Lung (tissue), 12 donors: ENCODE measurements around the gene MGAT4C. TPM values are rescaled to one million over a fixed set of nuclear protein-coding genes. Genes with fewer than 3 reads are reported as not detected.

ENCODE experiments used
- ATAC-seq: fragments of 200-7000 bp; cut with Tn5 transposase; one replicate; pipeline ENCODE4 v1.9.1; 2020; ENCODE audit warnings: moderate number of reproducible peaks; ENCODE audit not compliant: insufficient read depth, low FRiP score
- DNase-seq, 3 donors: peaks; one replicate each; pipeline ENCODE4 v3.0.0-alpha.2; 2013 to 2017
- H3K27ac ChIP-seq, 2 donors: one replicate each; pipeline ENCODE4 v1.5.1; 2013; ENCODE audit warnings: mild to moderate bottlenecking in 2 of 2, moderate library complexity in 2 of 2, control low read depth in 1 of 2, inconsistent platforms in 1 of 2, low read depth in 1 of 2, low read length in 1 of 2
- H3K27me3 ChIP-seq, 3 donors: one replicate each; pipeline ENCODE4 v1.5.1; 2013; ENCODE audit warnings: low read length in 2 of 3; ENCODE audit not compliant: control insufficient read depth in 3 of 3, insufficient read depth in 3 of 3
- H3K36me3 ChIP-seq, 4 donors: one replicate each; pipeline ENCODE4 v1.5.1; 2013; ENCODE audit warnings: low read length in 4 of 4, mild to moderate bottlenecking in 1 of 4, moderate library complexity in 1 of 4; ENCODE audit not compliant: control insufficient read depth in 4 of 4, insufficient read depth in 4 of 4
- H3K4me1 ChIP-seq, 5 donors: one replicate each; pipeline ENCODE4 v1.5.1; 2013; ENCODE audit warnings: low read length in 5 of 5, mild to moderate bottlenecking in 2 of 5, moderate library complexity in 1 of 5; ENCODE audit not compliant: control insufficient read depth in 5 of 5, insufficient read depth in 5 of 5
- H3K4me3 ChIP-seq: one replicate; pipeline ENCODE4 v1.5.1; 2013; ENCODE audit warnings: mild to moderate bottlenecking, control low read depth, moderate library complexity
- H3K9ac ChIP-seq, 2 donors: one replicate each; pipeline ENCODE4 v1.5.1; 2013; ENCODE audit warnings: low read length in 2 of 2, control low read depth in 1 of 2; ENCODE audit not compliant: insufficient read depth in 1 of 2
- H3K9me3 ChIP-seq, 4 donors: one replicate each; pipeline ENCODE4 v1.5.1; 2013; ENCODE audit warnings: low read length in 3 of 4, mild to moderate bottlenecking in 1 of 4, moderate library complexity in 1 of 4; ENCODE audit not compliant: control insufficient read depth in 4 of 4, insufficient read depth in 3 of 4
- WGBS, 2 donors: extraction: QIAGEN DNeasy Blood & Tissue Kit; methylation state at CpG; one replicate each; pipeline ENCODE4 v1.1.7; 2013; 5-methylcytosine and 5-hydroxymethylcytosine counted together
- polyA plus RNA-seq, 2 donors: library from polyadenylated mRNA; stranded (reverse); fragments of 200-250 nt; gene quantifications; one replicate each; pipeline ENCODE4 v1.2.1, GENCODE V29; 2013
- total RNA-seq, 2 donors: library from RNA; depleted of rRNA in 1 of 2; stranded (reverse); fragments of >200 nt in 1 of 2; gene quantifications; one replicate each; pipeline ENCODE4 v1.2.1, GENCODE V29; 2014 to 2021
- TF ChIP-seq, protein P1 (sequence below): IDR thresholded peaks from 2 replicates; pipeline ENCODE4 v1.5.1; 2012; ENCODE audit warnings: mild to moderate bottlenecking; ENCODE audit errors: control extremely low read depth, extremely low read depth
- donor health status: control.
- donor health status: control.
- donor health status: Bipolar disorder and iron deficiency.
- donor health status: healthy.
- donor health status: DM: yes; HTN: yes; CAD: no.

Gene MGAT4C
- total and polyA plus RNA-seq, 4 donors = 0.01 to 4.1 (median 0.62) TPM

DNA sequence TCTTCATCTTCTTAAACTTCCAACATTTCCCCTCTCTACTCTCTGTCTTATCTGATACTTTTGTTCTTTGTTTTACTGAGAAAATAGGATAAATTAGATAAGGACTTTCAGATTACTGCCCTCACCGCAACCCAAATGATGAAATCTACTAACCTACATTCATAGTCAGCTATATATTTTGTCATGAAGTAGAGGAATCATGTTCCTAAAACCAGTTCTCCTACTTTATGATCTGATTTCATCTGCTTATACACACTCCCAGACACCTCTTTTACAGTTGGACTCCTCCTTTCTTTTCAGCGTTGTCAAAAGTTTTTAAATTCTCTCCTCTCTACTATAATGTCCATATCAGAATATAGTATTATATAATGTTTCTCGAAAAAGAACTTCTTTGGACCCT lies 29.7 kb downstream of the MGAT4C start:
- WGBS, 2 donors = 85 to 89% methylated on average over 3 of the region's 3 CpGs
- Histone ChIP-seq H3K27ac (no peak overlapping the region), H3K36me3 (no peaks in the 10 kb centered on the region), H3K9me3 (peaks cover 0 to 5% (median 0%) of the 10 kb centered on the region in 4 donors), H3K4me1 (no peaks in the 10 kb centered on the region), H3K4me3 (no peak overlapping the region), H3K27me3 (no peaks in the 10 kb centered on the region), H3K9ac (no peak overlapping the region)
- ATAC-seq (no peak), DNase-seq (no peak)
- TF ChIP-seq, protein P1, sequence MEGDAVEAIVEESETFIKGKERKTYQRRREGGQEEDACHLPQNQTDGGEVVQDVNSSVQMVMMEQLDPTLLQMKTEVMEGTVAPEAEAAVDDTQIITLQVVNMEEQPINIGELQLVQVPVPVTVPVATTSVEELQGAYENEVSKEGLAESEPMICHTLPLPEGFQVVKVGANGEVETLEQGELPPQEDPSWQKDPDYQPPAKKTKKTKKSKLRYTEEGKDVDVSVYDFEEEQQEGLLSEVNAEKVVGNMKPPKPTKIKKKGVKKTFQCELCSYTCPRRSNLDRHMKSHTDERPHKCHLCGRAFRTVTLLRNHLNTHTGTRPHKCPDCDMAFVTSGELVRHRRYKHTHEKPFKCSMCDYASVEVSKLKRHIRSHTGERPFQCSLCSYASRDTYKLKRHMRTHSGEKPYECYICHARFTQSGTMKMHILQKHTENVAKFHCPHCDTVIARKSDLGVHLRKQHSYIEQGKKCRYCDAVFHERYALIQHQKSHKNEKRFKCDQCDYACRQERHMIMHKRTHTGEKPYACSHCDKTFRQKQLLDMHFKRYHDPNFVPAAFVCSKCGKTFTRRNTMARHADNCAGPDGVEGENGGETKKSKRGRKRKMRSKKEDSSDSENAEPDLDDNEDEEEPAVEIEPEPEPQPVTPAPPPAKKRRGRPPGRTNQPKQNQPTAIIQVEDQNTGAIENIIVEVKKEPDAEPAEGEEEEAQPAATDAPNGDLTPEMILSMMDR = no peak

DNA sequence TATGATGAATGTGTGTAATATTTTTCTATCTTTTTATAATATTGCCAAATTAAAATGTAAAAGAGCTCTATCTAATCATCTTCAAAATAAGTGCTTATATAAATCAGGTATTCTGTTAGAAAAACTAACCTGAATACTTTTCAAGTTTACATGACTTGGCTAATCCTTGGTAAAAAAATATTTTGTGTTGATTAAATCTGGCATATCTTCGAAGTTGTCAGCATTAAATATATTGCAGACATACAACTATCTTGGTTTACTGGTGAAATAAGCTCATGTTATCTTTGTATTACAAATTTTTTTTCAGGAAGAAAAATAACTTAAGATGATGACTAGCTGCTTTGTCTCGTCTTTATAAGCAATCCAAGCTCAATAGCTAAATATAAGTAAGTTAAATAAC lies 39.6 kb downstream of the MGAT4C start:
- 55 to 66% methylated on average over 2 of the region's 2 CpGs for WGBS, 2 donors
- Histone ChIP-seq H3K27ac (no peak overlapping the region), H3K4me1 (no peaks in the 10 kb centered on the region), H3K9me3 (no peaks in the 10 kb centered on the region), H3K27me3 (no peaks in the 10 kb centered on the region), H3K4me3 (no peak overlapping the region), H3K9ac (no peak overlapping the region), H3K36me3 (no peaks in the 10 kb centered on the region)
- ATAC-seq = no peak
- TF ChIP-seq, protein P1 = no peak
- DNase-seq = no peak

- no peak overlapping the region for H3K27ac ChIP-seq
- TF ChIP-seq, protein P1 = no peak
- H3K9me3 ChIP-seq = no peaks in the 10 kb centered on the region
- no peak overlapping the region for H3K9ac ChIP-seq
- DNase-seq = no peak
- no peaks in the 10 kb centered on the region for H3K4me1 ChIP-seq
- H3K36me3 ChIP-seq = no peaks in the 10 kb centered on the region
- no peaks in the 10 kb centered on the region for H3K27me3 ChIP-seq
- H3K4me3 ChIP-seq = no peak overlapping the region
- no peak for ATAC-seq
- 78 to 81% methylated on average over 2 of the region's 2 CpGs for WGBS, 2 donors
These were observed 43.2 kb downstream of the MGAT4C start for GRCh38 chr12:86213012-86213411.

DNA sequence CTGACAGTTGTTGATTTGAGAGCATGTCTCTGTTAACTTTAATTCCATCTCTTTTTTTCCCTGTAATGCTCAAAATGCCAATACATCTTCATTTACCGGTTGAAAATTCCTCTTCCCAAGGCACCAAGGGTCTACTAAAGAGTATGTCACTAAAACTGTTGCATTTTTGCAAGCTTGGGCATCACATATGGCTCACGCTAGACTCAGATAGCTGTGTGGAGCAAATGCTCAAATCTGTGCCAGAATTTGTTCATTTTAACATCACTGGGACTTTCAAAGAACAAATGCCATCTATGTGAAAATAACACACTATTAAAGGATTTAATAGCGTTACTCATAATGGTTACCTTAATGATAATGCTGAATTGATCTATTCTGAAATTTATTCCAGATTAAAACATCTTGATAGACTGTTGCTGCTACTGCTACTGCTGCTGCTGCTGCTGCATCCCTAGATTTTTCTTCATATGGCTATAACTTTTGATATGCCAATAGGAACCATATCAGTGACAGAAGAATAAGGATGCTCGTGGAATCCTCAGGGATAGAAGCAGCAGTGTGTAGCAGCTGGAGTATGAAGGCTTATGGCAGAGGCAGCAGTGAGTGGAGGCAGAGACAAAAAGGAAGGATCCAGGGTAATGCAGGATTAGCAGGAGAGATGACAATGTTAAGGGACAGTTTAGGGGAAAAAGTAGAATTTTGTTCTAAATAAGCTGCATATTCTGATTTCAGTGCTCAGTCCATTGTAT lies 57.3 kb downstream of the MGAT4C start:
- Histone ChIP-seq H3K4me1 (no peaks in the 10 kb centered on the region), H3K9me3 (no peaks in the 10 kb centered on the region), H3K9ac (no peak overlapping the region), H3K36me3 (no peaks in the 10 kb centered on the region), H3K27ac (no peak overlapping the region), H3K4me3 (no peak overlapping the region), H3K27me3 (no peaks in the 10 kb centered on the region)
- no peak for ATAC-seq
- no peak for DNase-seq
- TF ChIP-seq, protein P1 = no peak
- WGBS, 2 donors = 73 to 76% methylated on average over 4 of the region's 4 CpGs
